Measurements from ENCODE around the gene OR5T2. TPM values are rescaled to one million over a fixed set of nuclear protein-coding genes. Genes with fewer than 3 reads are reported as not detected.
"Not testable (repeated sequence)": the region's sequence is repeated elsewhere in the genome, so short reads cannot be mapped to it uniquely, and the experiment has no call there.

The OR5T2 gene
- total RNA-seq, 1 donor from 2014 or later: not detected

GRCh38 chr11:56251954-56252353 is 17.9 kb upstream of the OR5T2 start, which contains the start of gene OR5T3:
TSS of gene OR5T3 (plus strand) at chr11:56252254. CDS start at chr11:56252254, 0 bp downstream.
- DNase-seq (ENCODE audit: low read depth): no peak
- Mint-ChIP-seq H3K4me1 (ENCODE audit: low read depth, unreplicated experiment) (no peaks in the 10 kb centered on the region), H3K36me3 (ENCODE audit: low read depth, unreplicated experiment) (no peaks in the 10 kb centered on the region), H3K9me3 (ENCODE audit: unreplicated experiment) (no peaks in the 10 kb centered on the region), H3K27me3 (ENCODE audit: low read depth, unreplicated experiment) (no peaks in the 10 kb centered on the region), H3K4me3 (ENCODE audit: unreplicated experiment) (no peak within 1 kb of the TSS), H3K27ac (ENCODE audit: unreplicated experiment) (no peak within 1 kb of the TSS)
- Histone ChIP-seq H3K4me3 (ENCODE audit: insufficient read depth, low read depth, low read length) (no peak within 1 kb of the TSS), H3K4me1 (ENCODE audit: insufficient read depth, low read length) (no peaks in the 10 kb centered on the region), H3K4me2 (ENCODE audit: low read length) (no peak within 1 kb of the TSS), H3K27me3 (ENCODE audit: insufficient read depth, low read length) (no peaks in the 10 kb centered on the region), H3K27ac (ENCODE audit: low read depth, low read length) (no peak within 1 kb of the TSS), H3K9ac (ENCODE audit: low read length) (no peak within 1 kb of the TSS), H3K79me2 (ENCODE audit: insufficient read depth, low read length) (no peaks in the 10 kb centered on the region), H3K9me3 (ENCODE audit: insufficient read depth, low read depth, low read length) (no peaks in the 10 kb centered on the region), H4K20me1 (ENCODE audit: insufficient read depth, low read length) (no peaks in the 10 kb centered on the region), H3K36me3 (ENCODE audit: insufficient read depth, low read length) (no peaks in the 10 kb centered on the region), H2AFZ (ENCODE audit: low read depth, low read length) (no peak within 1 kb of the TSS)
- TF ChIP-seq EZH2 (IDR thresholded peaks at IDR 0.05; ENCODE audit: insufficient read depth, low read length): no peak
- TF ChIP-seq CTCF (IDR thresholded peaks at IDR 0.05; ENCODE audit: insufficient read depth, low read depth, low read length): no peak
- no peak for FAIRE-seq

- not testable (repeated sequence) for DNase-seq (ENCODE audit: low read depth); H3K4me1 ChIP-seq (ENCODE audit: insufficient read depth, low read length); H3K4me2 ChIP-seq (ENCODE audit: low read length); H3K36me3 ChIP-seq (ENCODE audit: insufficient read depth, low read length); H3K27ac ChIP-seq (ENCODE audit: low read depth, low read length); H2AFZ ChIP-seq (ENCODE audit: low read depth, low read length); H3K79me2 ChIP-seq (ENCODE audit: insufficient read depth, low read length); H4K20me1 ChIP-seq (ENCODE audit: insufficient read depth, low read length); FAIRE-seq; H3K27ac Mint-ChIP-seq (ENCODE audit: unreplicated experiment); H3K27me3 ChIP-seq (ENCODE audit: insufficient read depth, low read length); H3K4me3 ChIP-seq (ENCODE audit: insufficient read depth, low read depth, low read length); H3K9me3 ChIP-seq (ENCODE audit: insufficient read depth, low read depth, low read length); H3K27me3 Mint-ChIP-seq (ENCODE audit: low read depth, unreplicated experiment); H3K4me1 Mint-ChIP-seq (ENCODE audit: low read depth, unreplicated experiment); H3K9ac ChIP-seq (ENCODE audit: low read length); H3K4me3 Mint-ChIP-seq (ENCODE audit: unreplicated experiment); H3K36me3 Mint-ChIP-seq (ENCODE audit: low read depth, unreplicated experiment)
- H3K9me3 Mint-ChIP-seq (ENCODE audit: unreplicated experiment): peaks cover 16% of the 10 kb centered on the region
Observed at GRCh38 chr11:56219735-56220134, 14.3 kb downstream of the OR5T2 start.

GRCh38 chr11:56214537-56214936 is 19.5 kb downstream of the OR5T2 start:
- Histone ChIP-seq H3K79me2 (ENCODE audit: insufficient read depth, low read length) (no peaks in the 10 kb centered on the region), H4K20me1 (ENCODE audit: insufficient read depth, low read length) (no peaks in the 10 kb centered on the region), H2AFZ (ENCODE audit: low read depth, low read length) (no peak overlapping the region), H3K36me3 (ENCODE audit: insufficient read depth, low read length) (no peaks in the 10 kb centered on the region), H3K4me2 (ENCODE audit: low read length) (no peak overlapping the region), H3K9ac (ENCODE audit: low read length) (no peak overlapping the region), H3K27me3 (ENCODE audit: insufficient read depth, low read length) (no peaks in the 10 kb centered on the region), H3K27ac (ENCODE audit: low read depth, low read length) (no peak overlapping the region), H3K9me3 (ENCODE audit: insufficient read depth, low read depth, low read length) (no peaks in the 10 kb centered on the region), H3K4me1 (ENCODE audit: insufficient read depth, low read length) (no peaks in the 10 kb centered on the region), H3K4me3 (ENCODE audit: insufficient read depth, low read depth, low read length) (no peak overlapping the region)
- TF ChIP-seq EZH2 (IDR thresholded peaks at IDR 0.05; ENCODE audit: insufficient read depth, low read length) (no peak), CTCF (IDR thresholded peaks at IDR 0.05; ENCODE audit: insufficient read depth, low read depth, low read length) (no peak)
- Mint-ChIP-seq H3K27me3 (ENCODE audit: low read depth, unreplicated experiment) (no peaks in the 10 kb centered on the region), H3K4me3 (ENCODE audit: unreplicated experiment) (no peak overlapping the region), H3K27ac (ENCODE audit: unreplicated experiment) (no peak overlapping the region), H3K4me1 (ENCODE audit: low read depth, unreplicated experiment) (no peaks in the 10 kb centered on the region), H3K9me3 (ENCODE audit: unreplicated experiment) (peaks cover 7% of the 10 kb centered on the region), H3K36me3 (ENCODE audit: low read depth, unreplicated experiment) (no peaks in the 10 kb centered on the region)
- DNase-seq (ENCODE audit: low read depth) (no peak), FAIRE-seq (no peak)

All from astrocyte (in vitro differentiated cells and primary cell).